ENCODE measurements around the gene MRPL42. TPM values are rescaled to one million over a fixed set of nuclear protein-coding genes. Genes with fewer than 3 reads are reported as not detected.
"Not testable (repeated sequence)": the region's sequence is repeated elsewhere in the genome, so short reads cannot be mapped to it uniquely, and the experiment has no call there.

The MRPL42 gene
- total RNA-seq, 4 donors from 2014 or later = 21.6 to 44.2 (median 34.8) TPM

GRCh38 chr12:93552427-93552826 is 85.1 kb downstream of the MRPL42 start:
- TF ChIP-seq POLR2AphosphoS5 (IDR thresholded peaks at IDR 0.05) = no peak
- no peak for TF ChIP-seq EP300 (IDR thresholded peaks at IDR 0.05)
- no peak for TF ChIP-seq POLR2A (IDR thresholded peaks at IDR 0.05; ENCODE audit: low read depth)
- no peak for TF ChIP-seq CTCF (IDR thresholded peaks at IDR 0.05)
- Histone ChIP-seq H3K27me3 (no peaks in the 10 kb centered on the region), H3K4me1 (no peaks in the 10 kb centered on the region), H3K9me3 (no peaks in the 10 kb centered on the region), H3K36me3 (no peaks in the 10 kb centered on the region), H3K27ac (replicated peaks in 1 of 4) (no peak overlapping the region), H3K4me3 (no peak overlapping the region)
- intact Hi-C loops (cut with DNase I) = no loop called here
- 77% methylated on average over 4 of the region's 4 CpGs for WGBS
- DNase-seq (ENCODE audit: extremely low spot score) = peak; percentile 89

- DNase-seq (ENCODE audit: extremely low spot score); H3K36me3 ChIP-seq; H3K4me3 ChIP-seq; H3K27ac ChIP-seq (replicated peaks in 1 of 4); intact Hi-C loops (cut with DNase I); H3K4me1 ChIP-seq; H3K27me3 ChIP-seq: not testable (repeated sequence)
- peaks cover 0 to 12% (median 3%) of the 10 kb centered on the region in 4 donors for H3K9me3 ChIP-seq
Measured at GRCh38 chr12:93557879-93558278, 90.6 kb downstream of the MRPL42 start.

- WGBS = 88% methylated on average over 1 of the region's 1 CpG
- H3K36me3 ChIP-seq; H3K27ac ChIP-seq (replicated peaks in 1 of 4); intact Hi-C loops (cut with DNase I); H3K27me3 ChIP-seq; H3K4me1 ChIP-seq; H3K4me3 ChIP-seq; DNase-seq (ENCODE audit: extremely low spot score): not testable (repeated sequence)
- peaks cover 0 to 12% (median 3%) of the 10 kb centered on the region in 4 donors for H3K9me3 ChIP-seq
Measured at GRCh38 chr12:93558685-93559084, 91.4 kb downstream of the MRPL42 start.

- no peak for DNase-seq (ENCODE audit: extremely low spot score)
- Histone ChIP-seq H3K9me3 (peaks cover 0 to 5% (median 1%) of the 10 kb centered on the region in 4 donors), H3K36me3 (peaks cover 0 to 17% (median 11%) of the 10 kb centered on the region in 4 donors), H3K4me3 (no peak overlapping the region), H3K27ac (replicated peaks in 1 of 4) (no peak overlapping the region), H3K4me1 (peaks cover 0 to under 1% (median 0%) of the 10 kb centered on the region in 4 donors), H3K27me3 (no peaks in the 10 kb centered on the region)
- WGBS = 69% methylated on average over 6 of the region's 6 CpGs
- intact Hi-C loops (cut with DNase I) = loop anchor here (10.0 kb wide), 1 partner anchor 59 kb away; no protein-coding TSS in a partner anchor
- TF ChIP-seq EP300 (IDR thresholded peaks at IDR 0.05) (no peak), POLR2AphosphoS5 (IDR thresholded peaks at IDR 0.05) (no peak), POLR2A (IDR thresholded peaks at IDR 0.05; ENCODE audit: low read depth) (no peak), CTCF (IDR thresholded peaks at IDR 0.05) (no peak)
Measured at GRCh38 chr12:93563807-93564538, 96.7 kb downstream of the MRPL42 start.

GRCh38 chr12:93565760-93566159 is 98.4 kb downstream of the MRPL42 start:
- Histone ChIP-seq H3K4me1 (peaks cover 0 to 7% (median 3%) of the 10 kb centered on the region in 4 donors), H3K27ac (replicated peaks in 1 of 4) (no peak overlapping the region), H3K4me3 (no peak overlapping the region), H3K36me3 (peaks cover 0 to 17% (median 11%) of the 10 kb centered on the region in 4 donors), H3K9me3 (peaks cover 0 to 2% (median 0%) of the 10 kb centered on the region in 4 donors), H3K27me3 (no peaks in the 10 kb centered on the region)
- intact Hi-C loops (cut with DNase I) = loop anchor here (10.0 kb wide), 1 partner anchor 61 kb away; no protein-coding TSS in a partner anchor
- no peak for DNase-seq (ENCODE audit: extremely low spot score)
- TF ChIP-seq POLR2A (IDR thresholded peaks at IDR 0.05; ENCODE audit: low read depth) = no peak
- TF ChIP-seq POLR2AphosphoS5 (IDR thresholded peaks at IDR 0.05) = no peak
- TF ChIP-seq EP300 (IDR thresholded peaks at IDR 0.05) = no peak
- TF ChIP-seq CTCF (IDR thresholded peaks at IDR 0.05) = no peak
- 94% methylated on average over 3 of the region's 3 CpGs for WGBS

Small RNAs within 50 kb of the gene (small RNA-seq; reads per million reads assigned to genes)
- gene RF00019 = 0 reads per million in 3 donors

Other genes starting within 250 kb of the MRPL42 start
- gene NUDT4, start 89.6 kb upstream of the MRPL42 start, total RNA-seq = 100 to 1,000 TPM in 3 of 4 donors, 10 to 100 TPM in 1; 93.0 to 238 (median 112) TPM
- gene UBE2N, start 25.6 kb upstream of the MRPL42 start, total RNA-seq = 100 to 1,000 TPM in 1 of 4 donors, 10 to 100 TPM in 3; 37.8 to 106 (median 61.8) TPM
- gene SOCS2, start 105.2 kb downstream of the MRPL42 start, total RNA-seq = 10 to 100 TPM; 10.4 to 46.7 (median 26.5) TPM
- gene CRADD, start 209.9 kb downstream of the MRPL42 start, total RNA-seq = 10 to 100 TPM; 23.5 to 35.3 (median 26.1) TPM

Data from esophagus muscularis mucosa (tissue), 4 donors.